CD14-positive monocyte (primary cell): Measurements from ENCODE around the gene KRT86. TPM values are rescaled to one million over a fixed set of nuclear protein-coding genes. Genes with fewer than 3 reads are reported as not detected.

ENCODE experiments used
- DNase-seq, 3 donors: peaks; one replicate each; pipeline ENCODE4 v3.0.0-alpha.2; 2011 to 2022
- H2AFZ ChIP-seq: 2 replicates; pipeline ENCODE4 v1.6.0; 2012; ENCODE audit warnings: mild to moderate bottlenecking, low read depth, low read length, inconsistent platforms; ENCODE audit not compliant: insufficient read depth, poor library complexity, severe bottlenecking
- H3K27ac ChIP-seq, 2 donors: 1 replicate in 1 of 2; 2 replicates in 1 of 2; pipeline ENCODE4 v1.5.1; 2012 to 2013; ENCODE audit warnings: low read length in 2 of 2, control low read depth in 1 of 2, inconsistent platforms in 1 of 2, low read depth in 1 of 2, mild to moderate bottlenecking in 1 of 2
- H3K27me3 ChIP-seq, 2 donors: one replicate each; pipeline versions ENCODE4 v1.6.0 to v1.6.1; 2011 to 2013; ENCODE audit warnings: low read length in 2 of 2; ENCODE audit not compliant: control insufficient read depth in 2 of 2, insufficient read depth in 2 of 2
- H3K36me3 ChIP-seq, 2 donors: replicated peaks in 1 of 2; 1 replicate in 1 of 2; 2 replicates in 1 of 2; pipeline versions ENCODE4 v1.5.1 to v1.6.1; 2012 to 2013; ENCODE audit warnings: low read length in 2 of 2, control low read depth in 1 of 2, inconsistent platforms in 1 of 2, mild to moderate bottlenecking in 1 of 2; ENCODE audit not compliant: insufficient read depth in 2 of 2, control insufficient read depth in 1 of 2
- H3K4me1 ChIP-seq, 2 donors: 1 replicate in 1 of 2; 2 replicates in 1 of 2; pipeline versions ENCODE4 v1.5.1 to v1.6.1; 2012 to 2013; ENCODE audit warnings: low read length in 2 of 2, control low read depth in 1 of 2, inconsistent platforms in 1 of 2, mild to moderate bottlenecking in 1 of 2, moderate library complexity in 1 of 2; ENCODE audit not compliant: insufficient read depth in 2 of 2, control insufficient read depth in 1 of 2
- H3K4me2 ChIP-seq: replicated peaks from 2 replicates; pipeline ENCODE3; 2012; ENCODE audit warnings: low read length, moderate library complexity, mild to moderate bottlenecking; ENCODE audit not compliant: poor library complexity, severe bottlenecking; ENCODE audit errors: extremely low read depth
- H3K4me3 ChIP-seq, 3 experiments: fragments of 200-600 bp in 1 of 3; sonication (generic) in 1 of 3; replicated peaks in 1 of 3; 1 replicate in 2 of 3; 2 replicates in 1 of 3; pipeline ENCODE4 v1.5.1; 2011 to 2013; ENCODE audit warnings: low read length in 3 of 3, mild to moderate bottlenecking in 3 of 3, control low read depth in 2 of 3, low read depth in 2 of 3, inconsistent platforms in 1 of 3, moderate library complexity in 1 of 3
- H3K79me2 ChIP-seq: 2 replicates; pipeline ENCODE4 v1.6.0; 2012; ENCODE audit warnings: mild to moderate bottlenecking, control low read depth, inconsistent platforms, low read length, moderate library complexity; ENCODE audit not compliant: insufficient read depth
- H3K9ac ChIP-seq: 2 replicates; pipeline ENCODE4 v1.6.0; 2017; ENCODE audit warnings: low read length, mild to moderate bottlenecking; ENCODE audit not compliant: insufficient read depth, poor library complexity, severe bottlenecking
- H3K9me3 ChIP-seq, 2 donors: replicated peaks in 1 of 2; 1 replicate in 1 of 2; 2 replicates in 1 of 2; pipeline versions ENCODE4 v1.5.1 to v1.6.1; 2012 to 2013; ENCODE audit warnings: low read length in 2 of 2, control low read depth in 1 of 2; ENCODE audit not compliant: control insufficient read depth in 1 of 2, insufficient read depth in 1 of 2
- H4K20me1 ChIP-seq: 2 replicates; pipeline ENCODE4 v1.6.0; 2012; ENCODE audit warnings: mild to moderate bottlenecking, low read length, control low read depth, moderate library complexity; ENCODE audit not compliant: insufficient read depth
- H3K27ac Mint-ChIP-seq, 7 donors: one replicate each; pipeline ENCODE4 v1.8.0; 2020; ENCODE audit warnings: mild to moderate bottlenecking in 7 of 7, mixed read lengths in 7 of 7, moderate library complexity in 6 of 7, inconsistent platforms in 2 of 7
- H3K27me3 Mint-ChIP-seq, 3 donors: one replicate each; pipeline ENCODE4 v1.8.0; 2021 to 2022; ENCODE audit warnings: low read depth in 3 of 3, mild to moderate bottlenecking in 3 of 3, mixed read lengths in 3 of 3, moderate library complexity in 3 of 3, inconsistent platforms in 1 of 3
- H3K36me3 Mint-ChIP-seq, 2 donors: one replicate each; pipeline ENCODE4 v1.8.0; 2020; ENCODE audit warnings: mixed read lengths in 2 of 2, inconsistent platforms in 1 of 2, mild to moderate bottlenecking in 1 of 2
- H3K4me1 Mint-ChIP-seq: one replicate; pipeline ENCODE4 v1.8.0; 2020; ENCODE audit warnings: mild to moderate bottlenecking, mixed read lengths
- H3K4me3 Mint-ChIP-seq, 2 donors: one replicate each; pipeline ENCODE4 v1.8.0; 2020; ENCODE audit warnings: mild to moderate bottlenecking in 2 of 2, mixed read lengths in 2 of 2, moderate library complexity in 1 of 2
- H3K9me3 Mint-ChIP-seq, 7 donors: one replicate each; pipeline ENCODE4 v1.8.0; 2020 to 2022; ENCODE audit warnings: mixed read lengths in 7 of 7, mild to moderate bottlenecking in 6 of 7, moderate library complexity in 6 of 7, inconsistent platforms in 2 of 7
- CTCF ChIP-seq: fragments of 200-600 bp; IDR thresholded peaks from one replicate; pipeline ENCODE4 v1.8.0; 2022; ENCODE audit warnings: antibody characterized with exemption, mild to moderate bottlenecking
- WGBS: methylation state at CpG from one replicate; pipeline ENCODE4 v1.1.5; 2013; ENCODE audit warnings: missing lambda C conversion rate; ENCODE audit not compliant: insufficient coverage; 5-methylcytosine and 5-hydroxymethylcytosine counted together
- intact Hi-C, 2 donors: fragments of 100-400 bp; cut with micrococcal nuclease; formaldehyde crosslinking; loops; one replicate each; pipeline versions ENCODE4 v1.15.0 to v1.15.1; 2023
- polyA plus RNA-seq, 3 donors: library from polyadenylated mRNA; depleted of rRNA in 1 of 3; unstranded in 2 of 3; stranded (reverse) in 1 of 3; fragments of 300-500 nt in 2 of 3; fragments of >200 nt in 1 of 3; fragmentation: Illumina TruSeq in 2 of 3; gene quantifications; 1 replicate in 2 of 3; 2 replicates in 1 of 3; pipeline ENCODE4 v1.2.3, GENCODE V29; 2012 to 2021

Gene KRT86
- polyA plus RNA-seq, 3 donors: not detected

- peak within 1 kb of the TSS in 1 of 2 donors; percentile 14 for H3K4me3 Mint-ChIP-seq
- Histone ChIP-seq H3K79me2 (no peaks in the 10 kb centered on the region), H3K36me3 (no peaks in the 10 kb centered on the region), H3K9me3 (no peaks in the 10 kb centered on the region), H3K27ac (no peak within 1 kb of the TSS), H3K4me2 (no peak within 1 kb of the TSS), H2AFZ (no peak within 1 kb of the TSS), H3K27me3 (peaks cover 0 to 18% of the 10 kb centered on the region in 2 donors), H3K4me1 (no peaks in the 10 kb centered on the region), H3K9ac (no peak within 1 kb of the TSS), H3K4me3 (no peak within 1 kb of the TSS), H4K20me1 (no peaks in the 10 kb centered on the region)
- H3K27me3 Mint-ChIP-seq: peaks cover 26 to 58% (median 26%) of the 10 kb centered on the region in 3 donors
- H3K4me1 Mint-ChIP-seq: no peaks in the 10 kb centered on the region
- peak within 1 kb of the TSS in 1 of 7 donors; percentile 42 for H3K27ac Mint-ChIP-seq
- WGBS: 78% methylated on average over 18 of the region's 35 CpGs
- no peak for DNase-seq
- intact Hi-C loops: no loop called here
- H3K36me3 Mint-ChIP-seq: no peaks in the 10 kb centered on the region
- H3K9me3 Mint-ChIP-seq: peaks cover 0 to 2% (median 0%) of the 10 kb centered on the region in 7 donors
- TF ChIP-seq CTCF: no peak
These were observed 46.4 kb downstream of the KRT86 start, which contains the start of gene KRT83 for GRCh38 chr12:52320784-52321400. TSS of gene KRT83 (minus strand) at chr12:52321398. CDS start at chr12:52321335, 63 bp downstream.

- Histone ChIP-seq H3K4me3 (no peak overlapping the region), H3K27ac (no peak overlapping the region), H3K36me3 (no peaks in the 10 kb centered on the region), H4K20me1 (no peaks in the 10 kb centered on the region), H2AFZ (no peak overlapping the region), H3K27me3 (peaks cover 0 to 18% of the 10 kb centered on the region in 2 donors), H3K4me2 (no peak overlapping the region), H3K9ac (no peak overlapping the region), H3K9me3 (no peaks in the 10 kb centered on the region), H3K79me2 (no peaks in the 10 kb centered on the region), H3K4me1 (no peaks in the 10 kb centered on the region)
- 69% methylated on average over 2 of the region's 4 CpGs for WGBS
- H3K36me3 Mint-ChIP-seq: no peaks in the 10 kb centered on the region
- H3K27me3 Mint-ChIP-seq: peaks cover 27 to 58% (median 28%) of the 10 kb centered on the region in 3 donors
- no peak overlapping the region for H3K27ac Mint-ChIP-seq
- no peak for DNase-seq
- H3K4me3 Mint-ChIP-seq: no peak overlapping the region
- H3K4me1 Mint-ChIP-seq: no peaks in the 10 kb centered on the region
- no peak for TF ChIP-seq CTCF
- H3K9me3 Mint-ChIP-seq: peaks cover 0 to 2% (median 0%) of the 10 kb centered on the region in 7 donors
- intact Hi-C loops: no loop called here
These were observed 47.0 kb downstream of the KRT86 start for GRCh38 chr12:52321418-52321817.
